Upper lobe of left lung (tissue), 6 donors: ENCODE results near the gene SLC12A1. TPM values are rescaled to one million over a fixed set of nuclear protein-coding genes. Genes with fewer than 3 reads are reported as not detected.

Experiments used
- ATAC-seq, 2 donors: fragments of 200-7000 bp; cut with Tn5 transposase; one replicate each; pipeline ENCODE4 v1.9.1; 2022; ENCODE audit warnings: mild to moderate bottlenecking in 2 of 2, moderate library complexity in 2 of 2; ENCODE audit not compliant: low FRiP score in 2 of 2
- DNase-seq, 2 donors: peaks; one replicate each; pipeline ENCODE4 v3.0.0-alpha.2; 2019 to 2020
- H3K27ac ChIP-seq, 4 donors: fragments of 200-600 bp; sonication (generic); one replicate each; pipeline ENCODE4 v1.5.1; 2016 to 2019
- H3K27me3 ChIP-seq, 4 donors: fragments of 200-600 bp; sonication (generic); one replicate each; pipeline ENCODE4 v1.5.1; 2017 to 2019
- H3K36me3 ChIP-seq, 4 donors: fragments of 200-600 bp; sonication (generic); one replicate each; pipeline ENCODE4 v1.5.1; 2016 to 2019
- H3K4me1 ChIP-seq, 4 donors: fragments of 200-600 bp; sonication (generic); one replicate each; pipeline ENCODE4 v1.5.1; 2018 to 2019
- H3K4me3 ChIP-seq, 4 donors: fragments of 200-600 bp; sonication (generic); one replicate each; pipeline ENCODE4 v1.5.1; 2017 to 2019; ENCODE audit warnings: mild to moderate bottlenecking in 2 of 4, moderate library complexity in 1 of 4
- H3K9me3 ChIP-seq, 4 donors: fragments of 200-600 bp; sonication (generic); one replicate each; pipeline ENCODE4 v1.5.1; 2018 to 2019
- CTCF ChIP-seq, 6 experiments: fragments of 450-650 bp in 4 of 6; fragments of 200-600 bp in 2 of 6; sonication (generic) in 2 of 6; IDR thresholded peaks; one replicate each; pipeline ENCODE4 v1.5.1; 2016 to 2019; ENCODE audit warnings: antibody characterized with exemption in 6 of 6
- EP300 ChIP-seq, 4 donors: sonication (generic); formaldehyde crosslinking; IDR thresholded peaks; one replicate each; pipeline ENCODE4 v1.5.1; 2017; ENCODE audit warnings: antibody characterized with exemption in 4 of 4, control low read depth in 2 of 4
- POLR2A ChIP-seq, 4 donors: fragments of 450-650 bp; IDR thresholded peaks; one replicate each; pipeline ENCODE4 v1.5.1; 2016 to 2017; ENCODE audit warnings: antibody characterized with exemption in 4 of 4, mild to moderate bottlenecking in 2 of 4
- POLR2AphosphoS5 ChIP-seq, 2 donors: sonication (generic); formaldehyde crosslinking; IDR thresholded peaks; one replicate each; pipeline ENCODE4 v1.5.1; 2017; ENCODE audit warnings: antibody characterized with exemption in 2 of 2
- WGBS, 2 donors: methylation state at CpG; one replicate each; pipeline ENCODE4 v1.1.5; 2017 to 2018; 5-methylcytosine and 5-hydroxymethylcytosine counted together
- total RNA-seq, 6 donors: library from RNA; depleted of rRNA in 4 of 6; stranded (reverse); fragments of >200 nt in 4 of 6; gene quantifications; one replicate each; pipeline versions ENCODE4 v1.1.0 to v1.2.1, GENCODE V29; 2016 to 2021
- donor health status: DM: no; HTN: no; CAD: no; lungs with moderate emphysema.
- donor health status: DM: no; HTN: yes; CAD: no; lungs with severe emphysema.

The SLC12A1 gene
- total RNA-seq, 6 donors from 2014 or later: not detected

GRCh38 chr15:48313216-48313615, 107.1 kb downstream of the SLC12A1 start:
- H3K9me3 ChIP-seq: no peaks in the 10 kb centered on the region
- 81 to 89% methylated on average over 2 of the region's 2 CpGs for WGBS, 2 donors
- H3K4me1 ChIP-seq: no peaks in the 10 kb centered on the region
- no peak overlapping the region for H3K27ac ChIP-seq
- DNase-seq (no peak), ATAC-seq (no peak)
- no peak overlapping the region for H3K4me3 ChIP-seq
- H3K36me3 ChIP-seq: no peaks in the 10 kb centered on the region
- H3K27me3 ChIP-seq: no peaks in the 10 kb centered on the region
- TF ChIP-seq CTCF (IDR thresholded peaks at IDR 0.05) (no peak), POLR2A (IDR thresholded peaks at IDR 0.05) (no peak), EP300 (IDR thresholded peaks at IDR 0.05) (no peak), POLR2AphosphoS5 (IDR thresholded peaks at IDR 0.05) (no peak)

- no peaks in the 10 kb centered on the region for H3K36me3 ChIP-seq
- no peak for DNase-seq
- H3K4me3 ChIP-seq: no peak overlapping the region
- WGBS, 2 donors: 83% methylated on average over 10 of the region's 10 CpGs
- H3K9me3 ChIP-seq: no peaks in the 10 kb centered on the region
- TF ChIP-seq POLR2A (IDR thresholded peaks at IDR 0.05) (no peak), EP300 (IDR thresholded peaks at IDR 0.05) (no peak), CTCF (IDR thresholded peaks at IDR 0.05) (no peak), POLR2AphosphoS5 (IDR thresholded peaks at IDR 0.05) (no peak)
- no peaks in the 10 kb centered on the region for H3K4me1 ChIP-seq
- ATAC-seq: no peak
- no peak overlapping the region for H3K27ac ChIP-seq
- H3K27me3 ChIP-seq: no peaks in the 10 kb centered on the region
Measured at GRCh38 chr15:48315041-48315440, 108.9 kb downstream of the SLC12A1 start.

GRCh38 chr15:48317221-48317620, 111.1 kb downstream of the SLC12A1 start:
- no peak overlapping the region for H3K4me3 ChIP-seq
- no peaks in the 10 kb centered on the region for H3K9me3 ChIP-seq
- no peak overlapping the region for H3K27ac ChIP-seq
- no peak for TF ChIP-seq CTCF (IDR thresholded peaks at IDR 0.05)
- TF ChIP-seq POLR2AphosphoS5 (IDR thresholded peaks at IDR 0.05): no peak
- TF ChIP-seq POLR2A (IDR thresholded peaks at IDR 0.05): no peak
- no peak for TF ChIP-seq EP300 (IDR thresholded peaks at IDR 0.05)
- 93 to 95% methylated on average over 2 of the region's 2 CpGs for WGBS, 2 donors
- H3K27me3 ChIP-seq: no peaks in the 10 kb centered on the region
- H3K36me3 ChIP-seq: no peaks in the 10 kb centered on the region
- no peaks in the 10 kb centered on the region for H3K4me1 ChIP-seq
- DNase-seq (no peak), ATAC-seq (no peak)

- Histone ChIP-seq H3K9me3 (no peaks in the 10 kb centered on the region), H3K4me1 (no peaks in the 10 kb centered on the region), H3K27ac (no peak overlapping the region), H3K4me3 (no peak overlapping the region), H3K36me3 (no peaks in the 10 kb centered on the region), H3K27me3 (no peaks in the 10 kb centered on the region)
- 67 to 72% methylated on average over 6 of the region's 6 CpGs for WGBS, 2 donors
- no peak for ATAC-seq
- no peak for DNase-seq
- no peak for TF ChIP-seq CTCF (IDR thresholded peaks at IDR 0.05)
- no peak for TF ChIP-seq POLR2AphosphoS5 (IDR thresholded peaks at IDR 0.05)
- no peak for TF ChIP-seq EP300 (IDR thresholded peaks at IDR 0.05)
- TF ChIP-seq POLR2A (IDR thresholded peaks at IDR 0.05): no peak
Measured at GRCh38 chr15:48318131-48318530, 112.0 kb downstream of the SLC12A1 start.

- H3K36me3 ChIP-seq: no peaks in the 10 kb centered on the region
- no peaks in the 10 kb centered on the region for H3K27me3 ChIP-seq
- no peaks in the 10 kb centered on the region for H3K9me3 ChIP-seq
- no peak overlapping the region for H3K27ac ChIP-seq
- WGBS, 2 donors: 94 to 96% methylated on average over 7 of the region's 7 CpGs
- ATAC-seq (no peak), DNase-seq (no peak)
- no peak overlapping the region for H3K4me3 ChIP-seq
- no peaks in the 10 kb centered on the region for H3K4me1 ChIP-seq
- TF ChIP-seq EP300 (IDR thresholded peaks at IDR 0.05): no peak
Measured at GRCh38 chr15:48323294-48323693, 117.2 kb downstream of the SLC12A1 start.
